Nephron (organoid): ENCODE results near the gene SH3BP5L.
"Not testable (repeated sequence)": the region's sequence is repeated elsewhere in the genome, so short reads cannot be mapped to it uniquely, and the experiment has no call there.

ENCODE experiments used
- H3K27ac Mint-ChIP-seq, 3 experiments: 2 replicates each; pipeline ENCODE4 v1.8.0; 2020; ENCODE audit warnings: mixed read lengths in 3 of 3, mild to moderate bottlenecking in 2 of 3, moderate library complexity in 1 of 3
- H3K27me3 Mint-ChIP-seq: 2 replicates; pipeline ENCODE4 v1.8.0; 2021; ENCODE audit warnings: low read depth, mild to moderate bottlenecking, moderate library complexity, mixed read lengths
- H3K36me3 Mint-ChIP-seq: 2 replicates; pipeline ENCODE4 v1.8.0; 2020; ENCODE audit warnings: low read depth, mixed read lengths
- H3K4me1 Mint-ChIP-seq: 2 replicates; pipeline ENCODE4 v1.8.0; 2020; ENCODE audit warnings: mixed read lengths
- H3K4me3 Mint-ChIP-seq, 3 experiments: 2 replicates each; pipeline ENCODE4 v1.8.0; 2020; ENCODE audit warnings: mild to moderate bottlenecking in 3 of 3, mixed read lengths in 3 of 3, moderate library complexity in 2 of 3
- H3K9me3 Mint-ChIP-seq: 2 replicates; pipeline ENCODE4 v1.8.0; 2020; ENCODE audit warnings: mixed read lengths
- CTCF ChIP-seq, 3 experiments: fragments of 200-600 bp; sonication (generic); IDR thresholded peaks; one replicate each; pipeline ENCODE4 v1.5.0; 2021; ENCODE audit warnings: antibody characterized with exemption in 3 of 3; ENCODE audit not compliant: unreplicated experiment in 3 of 3

The SH3BP5L gene

GRCh38 chr1:248807067-248807737, 18.5 kb downstream of the SH3BP5L start:
- peak; percentile 37 to 65 (median 51) for TF ChIP-seq CTCF (IDR thresholded peaks at IDR 0.05; ENCODE audit: unreplicated experiment in 3 of 3)
- Mint-ChIP-seq H3K27me3 (peaks cover 3% of the 10 kb centered on the region), H3K27ac (no peak overlapping the region), H3K36me3 (peaks cover 7% of the 10 kb centered on the region), H3K4me3 (no peak overlapping the region), H3K4me1 (no peaks in the 10 kb centered on the region), H3K9me3 (peaks cover 5% of the 10 kb centered on the region)

DNA sequence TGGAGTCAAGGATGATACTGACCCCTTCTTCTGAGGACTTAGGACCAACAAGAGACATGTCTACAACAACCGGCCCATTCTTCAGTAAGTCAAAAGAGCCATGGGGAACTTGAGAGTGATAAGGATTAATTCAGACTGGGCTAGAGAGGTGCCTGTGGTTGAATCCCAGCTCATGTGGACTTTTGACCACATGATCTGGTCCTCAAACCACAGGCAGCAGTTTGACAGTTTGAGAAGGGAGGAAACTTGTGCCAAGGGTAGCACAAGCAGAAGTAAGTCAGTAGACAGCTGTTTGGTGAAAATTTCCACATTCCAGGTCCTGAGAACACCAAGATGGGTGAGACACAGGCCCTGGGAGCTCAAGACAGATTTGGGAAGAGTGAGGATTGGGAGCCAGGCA, 19.8 kb downstream of the SH3BP5L start:
- Mint-ChIP-seq H3K36me3 (no peaks in the 10 kb centered on the region), H3K4me3 (no peak overlapping the region), H3K27me3 (peaks cover 7% of the 10 kb centered on the region), H3K4me1 (no peaks in the 10 kb centered on the region), H3K9me3 (peaks cover 5% of the 10 kb centered on the region), H3K27ac (no peak overlapping the region)
- TF ChIP-seq CTCF (IDR thresholded peaks at IDR 0.05; ENCODE audit: unreplicated experiment in 3 of 3): no peak

DNA sequence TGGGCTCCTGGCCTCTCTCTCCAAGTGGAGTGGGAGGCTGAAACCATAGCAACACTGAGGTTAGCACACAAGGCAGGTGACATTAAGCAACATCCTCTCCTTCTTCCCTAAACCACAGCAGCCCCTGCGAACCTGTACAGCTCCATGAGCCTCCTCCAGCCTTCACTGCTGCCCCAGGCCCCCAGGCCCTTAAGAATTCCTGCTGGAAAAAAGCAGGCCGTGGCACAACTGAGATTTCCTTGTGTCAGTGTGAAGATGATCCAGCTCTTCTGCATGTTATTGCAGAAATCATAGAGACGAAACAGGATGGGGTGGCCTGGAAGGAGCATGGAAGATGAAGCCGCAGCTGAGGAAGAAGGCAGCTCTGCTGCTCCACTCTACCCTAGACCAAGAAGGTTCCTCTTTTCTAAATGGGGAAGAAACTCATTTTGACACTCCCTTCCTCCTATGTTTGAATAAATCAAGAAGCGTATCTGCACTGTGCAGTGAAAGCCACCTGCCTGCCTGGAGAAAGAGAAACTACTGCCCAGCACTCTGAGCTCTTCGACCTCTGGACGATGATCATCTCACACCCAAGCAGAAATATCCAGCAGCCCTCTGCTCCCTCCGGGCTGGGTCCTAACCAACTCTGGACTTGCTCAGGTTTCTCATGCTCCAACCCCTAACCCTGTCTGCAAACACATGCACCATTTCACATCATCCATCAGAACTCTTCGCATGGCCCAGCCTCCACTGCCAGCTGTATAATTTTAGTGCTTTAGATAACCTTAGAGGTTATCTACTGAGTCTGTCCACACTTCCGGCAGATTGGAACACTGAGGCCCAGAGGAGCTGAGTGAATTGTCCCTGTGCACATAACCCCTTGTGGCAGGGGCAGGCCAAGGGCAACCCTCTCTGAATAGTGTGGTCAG, 20.7 kb downstream of the SH3BP5L start:
- no peaks in the 10 kb centered on the region for H3K4me1 Mint-ChIP-seq
- H3K27me3 Mint-ChIP-seq: peaks cover 7% of the 10 kb centered on the region
- no peak overlapping the region for H3K4me3 Mint-ChIP-seq
- peaks cover 5% of the 10 kb centered on the region for H3K9me3 Mint-ChIP-seq
- no peaks in the 10 kb centered on the region for H3K36me3 Mint-ChIP-seq
- TF ChIP-seq CTCF (IDR thresholded peaks at IDR 0.05; ENCODE audit: unreplicated experiment in 3 of 3): no peak
- no peak overlapping the region for H3K27ac Mint-ChIP-seq

GRCh38 chr1:248803501-248803900, 22.2 kb downstream of the SH3BP5L start:
- not testable (repeated sequence) for H3K36me3 Mint-ChIP-seq, H3K4me1 Mint-ChIP-seq, H3K9me3 Mint-ChIP-seq, H3K27me3 Mint-ChIP-seq, H3K4me3 Mint-ChIP-seq, H3K27ac Mint-ChIP-seq

GRCh38 chr1:248802454-248802853, 23.3 kb downstream of the SH3BP5L start:
- Mint-ChIP-seq H3K9me3 (peaks cover 5% of the 10 kb centered on the region), H3K27me3 (peaks cover 7% of the 10 kb centered on the region), H3K4me1 (no peaks in the 10 kb centered on the region), H3K4me3 (no peak overlapping the region), H3K27ac (no peak overlapping the region), H3K36me3 (no peaks in the 10 kb centered on the region)
- TF ChIP-seq CTCF (IDR thresholded peaks at IDR 0.05; ENCODE audit: unreplicated experiment in 3 of 3): no peak

DNA sequence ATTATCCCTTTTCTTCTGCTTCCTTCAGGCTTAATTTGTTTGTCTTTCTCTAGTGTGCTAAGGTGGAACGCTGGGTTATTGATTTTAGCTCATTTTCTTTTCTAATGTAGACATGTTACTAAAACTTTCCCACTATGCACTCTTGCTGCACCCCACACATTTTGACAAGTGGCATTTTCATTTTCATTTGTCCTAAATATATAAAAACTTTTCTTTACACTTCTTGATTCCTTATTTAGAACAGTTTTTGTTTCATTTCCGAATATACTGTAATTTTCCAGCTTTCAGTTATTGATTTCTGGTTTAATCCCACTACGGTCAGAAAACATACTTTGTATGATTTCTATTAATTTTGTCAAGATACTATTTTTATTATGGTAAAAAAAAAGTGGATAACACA, 25.3 kb downstream of the SH3BP5L start:
- H3K27ac Mint-ChIP-seq: no peak overlapping the region
- no peak for TF ChIP-seq CTCF (IDR thresholded peaks at IDR 0.05; ENCODE audit: unreplicated experiment in 3 of 3)
- H3K9me3 Mint-ChIP-seq: peaks cover 10% of the 10 kb centered on the region
- H3K4me3 Mint-ChIP-seq: no peak overlapping the region
- peaks cover 4% of the 10 kb centered on the region for H3K27me3 Mint-ChIP-seq
- no peaks in the 10 kb centered on the region for H3K4me1 Mint-ChIP-seq
- no peaks in the 10 kb centered on the region for H3K36me3 Mint-ChIP-seq
